NCI-H524 (cell line): Measurements from ENCODE around the gene NDUFC2.
"Not testable (repeated sequence)": the region's sequence is repeated elsewhere in the genome, so short reads cannot be mapped to it uniquely, and the experiment has no call there.

Experiments used
- DNase-seq, 2 experiments: peaks; one replicate each; lab custom pipeline; 2025; lab: John Stamatoyannopoulos, UW

The NDUFC2 gene

GRCh38 chr11:78079232-78080083 lies at the start of gene NDUFC2:
TSS of gene NDUFC2 (minus strand) at chr11:78079862. CDS start at chr11:78079744, 118 bp downstream.
- peak; percentile 60 to 74 for DNase-seq

GRCh38 chr11:78127403-78127802 lies 47.7 kb upstream of the NDUFC2 start:
- DNase-seq, result no peak

- DNase-seq, result no peak
These were observed 33.1 kb upstream of the NDUFC2 start for GRCh38 chr11:78112582-78113275.

- DNase-seq, result no peak
These were observed 31.6 kb upstream of the NDUFC2 start for GRCh38 chr11:78111298-78111697.

- DNase-seq, result no peak
These were observed 31.2 kb upstream of the NDUFC2 start for GRCh38 chr11:78110830-78111229.

- no peak for DNase-seq
These were observed 30.7 kb upstream of the NDUFC2 start for GRCh38 chr11:78110351-78110750.

GRCh38 chr11:78109081-78110015 lies 29.7 kb upstream of the NDUFC2 start:
- peak; percentile 97 to 98 for DNase-seq

GRCh38 chr11:78100676-78101472 lies 21.2 kb upstream of the NDUFC2 start:
- DNase-seq, result peak in 1 of 2 experiments; percentile 30

- no peak for DNase-seq
These were observed 20.6 kb upstream of the NDUFC2 start for GRCh38 chr11:78100261-78100660.

GRCh38 chr11:78099666-78100065 lies 20.0 kb upstream of the NDUFC2 start:
- no peak for DNase-seq

- no peak for DNase-seq
These were observed 18.2 kb upstream of the NDUFC2 start for GRCh38 chr11:78097666-78098385.

GRCh38 chr11:78094250-78094649 lies 14.6 kb upstream of the NDUFC2 start:
- DNase-seq, result no peak

GRCh38 chr11:78086521-78087074 lies 6.9 kb upstream of the NDUFC2 start:
- DNase-seq, result peak in 1 of 2 experiments; percentile 12

GRCh38 chr11:78085972-78086371 lies 6.3 kb upstream of the NDUFC2 start:
- no peak for DNase-seq

- not testable (repeated sequence) for DNase-seq
These were observed 4.8 kb upstream of the NDUFC2 start for GRCh38 chr11:78084506-78084905.

GRCh38 chr11:78083021-78083420 lies 3.4 kb upstream of the NDUFC2 start:
- no peak for DNase-seq

- no peak for DNase-seq
These were observed 2.5 kb upstream of the NDUFC2 start for GRCh38 chr11:78082146-78082545.

- no peak for DNase-seq
These were observed 1.9 kb upstream of the NDUFC2 start for GRCh38 chr11:78081583-78081982.

GRCh38 chr11:78080818-78081495 lies 1.3 kb upstream of the NDUFC2 start:
- DNase-seq, result no peak
